ENCODE results near the gene SIAH1. TPM values are rescaled to one million over a fixed set of nuclear protein-coding genes. Genes with fewer than 3 reads are reported as not detected.

The SIAH1 gene
- total and polyA plus RNA-seq, 8 donors = 18.9 to 60.3 (median 54.6) TPM

GRCh38 chr16:48340054-48340453, 45.2 kb downstream of the SIAH1 start:
- peaks cover 3 to 4% of the 10 kb centered on the region in 2 donors for H3K4me1 ChIP-seq
- intact Hi-C loops (cut with DNase I) = no loop called here

DNA sequence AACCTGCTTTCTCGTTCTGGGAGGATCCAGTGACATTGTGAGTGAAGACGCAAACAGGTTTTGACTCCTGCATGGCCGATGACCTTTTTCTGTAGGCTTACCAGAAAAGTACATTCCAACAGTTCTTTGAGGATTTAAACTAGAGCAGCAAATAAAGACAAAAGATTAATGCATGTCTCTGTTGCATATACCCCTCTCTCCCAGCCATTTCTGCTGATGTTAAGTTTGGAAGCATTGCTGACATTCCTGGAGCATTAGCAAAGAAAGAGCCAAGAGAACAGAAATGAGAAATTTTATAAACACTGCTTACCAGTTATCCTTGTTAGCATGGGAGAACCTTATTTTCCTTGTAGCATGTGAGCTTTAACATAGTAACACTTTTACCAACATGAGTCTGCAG, 49.3 kb downstream of the SIAH1 start:
- peaks cover 0 to 59% of the 10 kb centered on the region in 2 donors for H3K36me3 ChIP-seq

More at GRCh38 chr16:48340054-48340453, 45.2 kb downstream of the SIAH1 start:
- Histone ChIP-seq H3K27me3 (no peaks in the 10 kb centered on the region), H3K36me3 (peaks cover 0 to 83% of the 10 kb centered on the region in 2 donors), H3K9me3 (no peaks in the 10 kb centered on the region), H3K27ac (no peak overlapping the region), H3K4me3 (no peak overlapping the region)
- no peak for DNase-seq
- no peak for ATAC-seq
- no peak for TF ChIP-seq CTCF (IDR thresholded peaks at IDR 0.05)

GRCh38 chr16:48334325-48334724, 50.9 kb downstream of the SIAH1 start:
- intact Hi-C loops (cut with DNase I) = no loop called here
- no peaks in the 10 kb centered on the region for H3K27me3 ChIP-seq
- H3K9me3 ChIP-seq = no peaks in the 10 kb centered on the region
- H3K27ac ChIP-seq = no peak overlapping the region
- ATAC-seq = no peak
- peaks cover 0 to 47% of the 10 kb centered on the region in 2 donors for H3K36me3 ChIP-seq
- peaks cover 3 to 20% of the 10 kb centered on the region in 2 donors for H3K4me1 ChIP-seq
- DNase-seq = no peak
- TF ChIP-seq CTCF (IDR thresholded peaks at IDR 0.05) = no peak
- H3K4me3 ChIP-seq = no peak overlapping the region

More for the DNA sequence above, 49.3 kb downstream of the SIAH1 start:
- intact Hi-C loops (cut with DNase I) = no loop called here
- TF ChIP-seq CTCF (IDR thresholded peaks at IDR 0.05) = no peak
- DNase-seq (no peak), ATAC-seq (no peak)
- Histone ChIP-seq H3K4me3 (no peak overlapping the region), H3K27ac (peak overlapping the region; percentile 8 to 39), H3K27me3 (no peaks in the 10 kb centered on the region), H3K4me1 (peaks cover 3 to 9% of the 10 kb centered on the region in 2 donors), H3K9me3 (no peaks in the 10 kb centered on the region)

DNA sequence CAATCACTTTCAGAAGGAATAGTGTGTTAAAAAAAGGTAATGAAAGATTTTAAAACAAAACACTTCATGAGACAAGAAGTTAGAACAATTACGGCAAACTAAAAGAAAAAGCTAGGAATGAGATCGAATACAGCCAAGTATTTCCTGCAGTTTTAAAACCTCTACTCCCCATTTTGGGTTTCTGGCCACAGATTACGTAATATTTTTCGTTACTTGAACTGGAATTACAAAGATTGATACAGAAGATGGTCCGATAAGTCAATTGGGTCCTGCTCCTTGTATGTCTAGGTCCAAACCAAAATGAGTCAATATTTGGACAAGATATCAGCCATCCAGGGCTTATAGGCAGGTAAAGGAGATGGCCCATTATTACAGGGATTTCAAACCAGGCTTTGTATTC, 52.2 kb downstream of the SIAH1 start:
- intact Hi-C loops (cut with DNase I) = no loop called here
- Histone ChIP-seq H3K36me3 (peaks cover 0 to 38% of the 10 kb centered on the region in 2 donors), H3K4me3 (no peak overlapping the region), H3K4me1 (peaks cover 3 to 20% of the 10 kb centered on the region in 2 donors), H3K9me3 (no peaks in the 10 kb centered on the region), H3K27me3 (no peaks in the 10 kb centered on the region), H3K27ac (no peak overlapping the region)
- DNase-seq (no peak), ATAC-seq (no peak)
- no peak for TF ChIP-seq CTCF (IDR thresholded peaks at IDR 0.05)

- no peak overlapping the region for H3K27ac ChIP-seq
- peak; percentile 51 for ATAC-seq
- no peaks in the 10 kb centered on the region for H3K9me3 ChIP-seq
- no peak for DNase-seq
- H3K36me3 ChIP-seq = peaks cover 0 to 20% of the 10 kb centered on the region in 2 donors
- H3K4me1 ChIP-seq = peaks cover 0 to 20% of the 10 kb centered on the region in 2 donors
- H3K4me3 ChIP-seq = no peak overlapping the region
- no peak for TF ChIP-seq CTCF (IDR thresholded peaks at IDR 0.05)
- intact Hi-C loops (cut with DNase I) = no loop called here
- H3K27me3 ChIP-seq = no peaks in the 10 kb centered on the region
Observed at GRCh38 chr16:48330841-48331192, 54.4 kb downstream of the SIAH1 start.
